Glutamatergic neuron (in vitro differentiated cells): Measurements from ENCODE around the gene ERBB3. TPM values are rescaled to one million over a fixed set of nuclear protein-coding genes. Genes with fewer than 3 reads are reported as not detected.

ENCODE experiments used
- DNase-seq: peaks from one replicate; pipeline ENCODE4 v3.0.0; 2022
- H3K27ac Mint-ChIP-seq: one replicate; pipeline ENCODE4 v1.8.0; 2020; ENCODE audit warnings: mild to moderate bottlenecking, mixed read lengths, inconsistent platforms; ENCODE audit not compliant: unreplicated experiment
- H3K27me3 Mint-ChIP-seq: one replicate; pipeline ENCODE4 v1.8.0; 2020; ENCODE audit warnings: mild to moderate bottlenecking, moderate library complexity, mixed read lengths, inconsistent platforms; ENCODE audit not compliant: unreplicated experiment
- H3K36me3 Mint-ChIP-seq: one replicate; pipeline ENCODE4 v1.8.0; 2020; ENCODE audit warnings: mild to moderate bottlenecking, mixed read lengths, inconsistent platforms; ENCODE audit not compliant: unreplicated experiment
- H3K4me1 Mint-ChIP-seq: one replicate; pipeline ENCODE4 v1.8.0; 2020; ENCODE audit warnings: mild to moderate bottlenecking, low read depth, mixed read lengths, inconsistent platforms; ENCODE audit not compliant: unreplicated experiment
- H3K4me3 Mint-ChIP-seq: one replicate; pipeline ENCODE4 v1.8.0; 2020; ENCODE audit warnings: mild to moderate bottlenecking, mixed read lengths, inconsistent platforms; ENCODE audit not compliant: unreplicated experiment
- H3K9me3 Mint-ChIP-seq: one replicate; pipeline ENCODE4 v1.8.0; 2020; ENCODE audit warnings: mild to moderate bottlenecking, moderate library complexity, mixed read lengths, inconsistent platforms; ENCODE audit not compliant: unreplicated experiment
- total RNA-seq: library from RNA; stranded (reverse); fragmentation: NEBNext Ultra II Directional; extraction: Animal tissue kit (Norgen Biotek cat#: 25700); gene quantifications from one replicate; pipeline ENCODE4 v1.2.1, GENCODE V29; 2021; ENCODE audit not compliant: unreplicated experiment
- TF ChIP-seq, protein P1 (sequence below): fragments of 200-600 bp; sonication (generic); IDR thresholded peaks from one replicate; pipeline ENCODE4 v1.5.0; 2021; ENCODE audit not compliant: partially characterized antibody, unreplicated experiment

Gene ERBB3
- total RNA-seq, 1 donor from 2014 or later = 33.7 TPM

DNA sequence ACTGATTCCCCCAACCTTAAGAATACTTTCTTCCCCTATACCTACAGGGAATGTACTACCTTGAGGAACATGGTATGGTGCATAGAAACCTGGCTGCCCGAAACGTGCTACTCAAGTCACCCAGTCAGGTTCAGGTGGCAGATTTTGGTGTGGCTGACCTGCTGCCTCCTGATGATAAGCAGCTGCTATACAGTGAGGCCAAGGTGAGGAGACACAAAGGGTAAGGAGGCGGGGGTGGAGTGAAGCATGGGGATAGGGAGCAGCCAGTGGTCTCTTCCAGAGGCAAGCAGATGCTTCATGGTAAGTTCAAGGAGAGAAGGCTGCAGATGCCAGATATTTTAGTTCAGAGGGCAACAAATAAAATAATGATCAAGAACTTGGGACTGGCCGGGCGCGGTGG lies 17.8 kb downstream of the ERBB3 start:
- TF ChIP-seq, protein P1, sequence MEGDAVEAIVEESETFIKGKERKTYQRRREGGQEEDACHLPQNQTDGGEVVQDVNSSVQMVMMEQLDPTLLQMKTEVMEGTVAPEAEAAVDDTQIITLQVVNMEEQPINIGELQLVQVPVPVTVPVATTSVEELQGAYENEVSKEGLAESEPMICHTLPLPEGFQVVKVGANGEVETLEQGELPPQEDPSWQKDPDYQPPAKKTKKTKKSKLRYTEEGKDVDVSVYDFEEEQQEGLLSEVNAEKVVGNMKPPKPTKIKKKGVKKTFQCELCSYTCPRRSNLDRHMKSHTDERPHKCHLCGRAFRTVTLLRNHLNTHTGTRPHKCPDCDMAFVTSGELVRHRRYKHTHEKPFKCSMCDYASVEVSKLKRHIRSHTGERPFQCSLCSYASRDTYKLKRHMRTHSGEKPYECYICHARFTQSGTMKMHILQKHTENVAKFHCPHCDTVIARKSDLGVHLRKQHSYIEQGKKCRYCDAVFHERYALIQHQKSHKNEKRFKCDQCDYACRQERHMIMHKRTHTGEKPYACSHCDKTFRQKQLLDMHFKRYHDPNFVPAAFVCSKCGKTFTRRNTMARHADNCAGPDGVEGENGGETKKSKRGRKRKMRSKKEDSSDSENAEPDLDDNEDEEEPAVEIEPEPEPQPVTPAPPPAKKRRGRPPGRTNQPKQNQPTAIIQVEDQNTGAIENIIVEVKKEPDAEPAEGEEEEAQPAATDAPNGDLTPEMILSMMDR = no peak
- no peaks in the 10 kb centered on the region for H3K4me1 Mint-ChIP-seq
- H3K36me3 Mint-ChIP-seq = peaks cover 6% of the 10 kb centered on the region
- no peak for DNase-seq
- H3K27me3 Mint-ChIP-seq = peaks cover 4% of the 10 kb centered on the region
- no peak overlapping the region for H3K4me3 Mint-ChIP-seq
- H3K9me3 Mint-ChIP-seq = peaks cover 2% of the 10 kb centered on the region
- no peak overlapping the region for H3K27ac Mint-ChIP-seq

DNA sequence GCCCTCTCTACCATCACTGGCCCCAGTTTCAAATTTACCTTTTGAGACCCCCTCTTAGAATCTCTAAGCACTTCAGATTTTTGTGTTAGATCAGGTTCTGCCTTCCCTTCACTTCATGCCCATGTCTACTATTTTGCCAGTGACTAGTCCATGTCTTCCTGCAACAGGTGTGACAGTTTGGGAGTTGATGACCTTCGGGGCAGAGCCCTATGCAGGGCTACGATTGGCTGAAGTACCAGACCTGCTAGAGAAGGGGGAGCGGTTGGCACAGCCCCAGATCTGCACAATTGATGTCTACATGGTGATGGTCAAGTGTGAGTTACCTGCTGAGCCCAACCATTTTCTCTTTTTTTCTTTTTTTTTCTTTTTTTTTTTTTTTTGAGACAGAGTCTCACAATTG lies 18.6 kb downstream of the ERBB3 start:
- DNase-seq = no peak
- Mint-ChIP-seq H3K36me3 (no peaks in the 10 kb centered on the region), H3K27me3 (peaks cover 4% of the 10 kb centered on the region), H3K9me3 (peaks cover 2% of the 10 kb centered on the region), H3K27ac (no peak overlapping the region), H3K4me1 (peaks cover 2% of the 10 kb centered on the region), H3K4me3 (no peak overlapping the region)
- TF ChIP-seq, protein P1 = no peak

DNA sequence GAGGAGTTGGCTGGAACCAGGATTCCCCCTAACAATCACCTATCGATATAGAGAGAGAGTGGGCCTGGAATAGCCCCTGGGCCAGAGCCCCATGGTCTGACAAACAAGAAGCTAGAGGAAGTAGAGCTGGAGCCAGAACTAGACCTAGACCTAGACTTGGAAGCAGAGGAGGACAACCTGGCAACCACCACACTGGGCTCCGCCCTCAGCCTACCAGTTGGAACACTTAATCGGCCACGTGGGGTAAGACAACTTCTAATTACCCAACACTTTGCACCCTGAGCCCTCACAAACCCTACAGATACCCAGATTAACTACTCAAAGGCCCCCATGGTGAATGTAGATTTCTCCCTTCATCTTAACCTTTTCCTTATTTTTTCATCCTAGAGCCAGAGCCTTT lies 19.8 kb downstream of the ERBB3 start:
- no peak for DNase-seq
- TF ChIP-seq, protein P1 = no peak
- peaks cover 2% of the 10 kb centered on the region for H3K27me3 Mint-ChIP-seq
- H3K4me1 Mint-ChIP-seq = peaks cover 2% of the 10 kb centered on the region
- H3K4me3 Mint-ChIP-seq = no peak overlapping the region
- H3K27ac Mint-ChIP-seq = no peak overlapping the region
- peaks cover 4% of the 10 kb centered on the region for H3K9me3 Mint-ChIP-seq
- no peaks in the 10 kb centered on the region for H3K36me3 Mint-ChIP-seq

DNA sequence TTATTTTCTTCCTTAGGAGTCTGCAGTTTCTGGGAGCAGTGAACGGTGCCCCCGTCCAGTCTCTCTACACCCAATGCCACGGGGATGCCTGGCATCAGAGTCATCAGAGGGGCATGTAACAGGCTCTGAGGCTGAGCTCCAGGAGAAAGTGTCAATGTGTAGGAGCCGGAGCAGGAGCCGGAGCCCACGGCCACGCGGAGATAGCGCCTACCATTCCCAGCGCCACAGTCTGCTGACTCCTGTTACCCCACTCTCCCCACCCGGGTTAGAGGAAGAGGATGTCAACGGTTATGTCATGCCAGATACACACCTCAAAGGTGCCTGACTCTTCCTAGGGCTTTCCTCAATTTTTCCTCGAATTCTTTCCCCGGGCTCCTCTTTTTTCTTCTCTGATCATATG lies 21.1 kb downstream of the ERBB3 start:
- H3K27ac Mint-ChIP-seq = no peak overlapping the region
- H3K27me3 Mint-ChIP-seq = no peaks in the 10 kb centered on the region
- TF ChIP-seq, protein P1 = no peak
- no peak overlapping the region for H3K4me3 Mint-ChIP-seq
- H3K36me3 Mint-ChIP-seq = no peaks in the 10 kb centered on the region
- no peak for DNase-seq
- peaks cover 2% of the 10 kb centered on the region for H3K9me3 Mint-ChIP-seq
- peaks cover 9% of the 10 kb centered on the region for H3K4me1 Mint-ChIP-seq

DNA sequence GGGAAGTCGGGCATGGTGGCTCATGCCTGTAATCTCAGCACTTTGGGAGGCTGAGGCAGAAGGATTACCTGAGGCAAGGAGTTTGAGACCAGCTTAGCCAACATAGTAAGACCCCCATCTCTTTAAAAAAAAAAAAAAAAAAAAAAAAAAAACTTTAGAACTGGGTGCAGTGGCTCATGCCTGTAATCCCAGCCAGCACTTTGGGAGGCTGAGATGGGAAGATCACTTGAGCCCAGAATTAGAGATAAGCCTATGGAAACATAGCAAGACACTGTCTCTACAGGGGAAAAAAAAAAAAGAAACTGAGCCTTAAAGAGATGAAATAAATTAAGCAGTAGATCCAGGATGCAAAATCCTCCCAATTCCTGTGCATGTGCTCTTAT lies 22.7 kb downstream of the ERBB3 start:
- Mint-ChIP-seq H3K4me3 (no peak overlapping the region), H3K36me3 (no peaks in the 10 kb centered on the region), H3K27me3 (no peaks in the 10 kb centered on the region), H3K9me3 (peaks cover 2% of the 10 kb centered on the region), H3K4me1 (peaks cover 13% of the 10 kb centered on the region), H3K27ac (no peak overlapping the region)
- no peak for DNase-seq
- TF ChIP-seq, protein P1 = no peak
